AG04450 (cell line): Measurements from ENCODE around the gene ZDHHC21. TPM values are rescaled to one million over a fixed set of nuclear protein-coding genes. Genes with fewer than 3 reads are reported as not detected.
"Not testable (repeated sequence)": the region's sequence is repeated elsewhere in the genome, so short reads cannot be mapped to it uniquely, and the experiment has no call there.

Source experiments
- CTCF ChIA-PET: fragments of 300-600, 350-600 bp; formaldehyde crosslinking; extraction: SDS; loops from one replicate; lab custom pipeline; 2022; ENCODE audit warnings: antibody characterized with exemption, inconsistent platforms; lab: Charles Lee
- POLR2A ChIA-PET: fragments of 350-600 bp; formaldehyde crosslinking; extraction: SDS; loops from one replicate; lab custom pipeline; 2021; ENCODE audit warnings: antibody characterized with exemption, inconsistent platforms; lab: Yijun Ruan, JAX
- DNase-seq: peaks from one replicate; pipeline ENCODE4 v3.0.0-alpha.2; 2011; ENCODE audit warnings: low read depth, low spot score
- H3K27ac ChIP-seq: one replicate; pipeline ENCODE4 v1.5.1; 2012; ENCODE audit warnings: low read depth, low read length, control low read depth
- H3K27me3 ChIP-seq: one replicate; pipeline ENCODE4 v1.6.0; 2012; ENCODE audit warnings: low read length; ENCODE audit not compliant: control insufficient read depth, insufficient read depth
- H3K4me3 ChIP-seq: 2 replicates; pipeline ENCODE4 v1.5.1; 2011; ENCODE audit warnings: mild to moderate bottlenecking, low read depth, low read length, control low read depth
- H3K9me3 ChIP-seq: 2 replicates; pipeline ENCODE4 v1.5.1; 2012; ENCODE audit warnings: low read length; ENCODE audit not compliant: control insufficient read depth, insufficient read depth
- polyA plus RNA-seq: library from polyadenylated mRNA; depleted of rRNA; stranded (reverse); fragments of >200 nt; gene quantifications from 2 replicates; pipeline ENCODE4 v1.2.3, GENCODE V29; 2011
- TF ChIP-seq, protein P1 (sequence below): IDR thresholded peaks from 2 replicates; pipeline ENCODE4 v1.5.1; 2011; ENCODE audit warnings: low read depth, low read length, control low read depth, inconsistent platforms

Gene ZDHHC21
- polyA plus RNA-seq, 1 experiment = 6.6 TPM

DNA sequence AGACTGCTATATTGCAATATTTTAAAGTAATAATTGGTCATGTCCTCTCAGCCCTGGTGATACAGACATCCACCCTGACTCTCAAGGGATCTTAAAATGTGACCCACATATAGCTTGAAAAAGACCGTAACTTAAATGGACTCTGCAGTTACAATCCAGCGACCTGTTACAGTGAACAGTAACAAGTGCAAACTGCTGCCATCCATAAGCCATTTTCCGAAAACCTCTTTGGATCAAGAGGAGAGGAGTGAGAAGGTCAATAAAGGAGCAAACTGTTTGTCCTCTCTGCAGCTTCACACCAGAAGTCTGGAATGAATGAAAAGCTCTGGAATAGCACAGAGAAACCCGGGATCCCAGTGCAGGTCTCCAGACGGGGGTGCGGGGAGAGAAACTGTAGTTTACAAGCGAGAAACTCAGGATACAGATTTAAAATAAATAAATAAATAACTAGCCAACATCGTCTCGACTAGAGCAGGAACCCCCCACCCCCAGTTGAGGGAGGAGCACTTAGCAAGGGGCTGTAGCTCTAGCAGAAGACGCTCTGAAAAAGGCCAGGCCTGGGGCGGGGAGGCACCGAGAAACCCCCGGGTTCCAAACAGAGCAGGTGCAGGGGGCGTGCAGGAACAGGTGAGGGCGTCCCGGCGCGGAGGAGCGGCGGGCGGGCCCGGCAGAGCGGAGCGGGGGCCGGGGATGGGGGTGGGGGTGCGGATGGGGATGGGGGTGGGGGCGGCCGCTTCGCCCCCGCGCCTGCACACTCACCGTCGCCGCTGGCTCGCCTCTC is 572 bp downstream of the ZDHHC21 start:
- no peak overlapping the region for H3K27ac ChIP-seq
- H3K27me3 ChIP-seq = peaks cover 6% of the 10 kb centered on the region
- POLR2A ChIA-PET = interaction anchor here (0.6 kb wide), 2 partner anchors 63 to 209 kb away, joined by 3 to 6 read pairs; no protein-coding TSS in a partner anchor
- no peaks in the 10 kb centered on the region; the same call in 1 of the 2 replicates for H3K9me3 ChIP-seq
- TF ChIP-seq, protein P1, sequence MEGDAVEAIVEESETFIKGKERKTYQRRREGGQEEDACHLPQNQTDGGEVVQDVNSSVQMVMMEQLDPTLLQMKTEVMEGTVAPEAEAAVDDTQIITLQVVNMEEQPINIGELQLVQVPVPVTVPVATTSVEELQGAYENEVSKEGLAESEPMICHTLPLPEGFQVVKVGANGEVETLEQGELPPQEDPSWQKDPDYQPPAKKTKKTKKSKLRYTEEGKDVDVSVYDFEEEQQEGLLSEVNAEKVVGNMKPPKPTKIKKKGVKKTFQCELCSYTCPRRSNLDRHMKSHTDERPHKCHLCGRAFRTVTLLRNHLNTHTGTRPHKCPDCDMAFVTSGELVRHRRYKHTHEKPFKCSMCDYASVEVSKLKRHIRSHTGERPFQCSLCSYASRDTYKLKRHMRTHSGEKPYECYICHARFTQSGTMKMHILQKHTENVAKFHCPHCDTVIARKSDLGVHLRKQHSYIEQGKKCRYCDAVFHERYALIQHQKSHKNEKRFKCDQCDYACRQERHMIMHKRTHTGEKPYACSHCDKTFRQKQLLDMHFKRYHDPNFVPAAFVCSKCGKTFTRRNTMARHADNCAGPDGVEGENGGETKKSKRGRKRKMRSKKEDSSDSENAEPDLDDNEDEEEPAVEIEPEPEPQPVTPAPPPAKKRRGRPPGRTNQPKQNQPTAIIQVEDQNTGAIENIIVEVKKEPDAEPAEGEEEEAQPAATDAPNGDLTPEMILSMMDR = no peak
- peak overlapping the region; percentile 85 for H3K4me3 ChIP-seq
- CTCF ChIA-PET = interaction anchor here (0.6 to 1.3 kb wide), 3 partner anchors 32 to 1604 kb away, joined by 3 to 7 read pairs (median 7); no protein-coding TSS in a partner anchor
- no peak for DNase-seq

DNA sequence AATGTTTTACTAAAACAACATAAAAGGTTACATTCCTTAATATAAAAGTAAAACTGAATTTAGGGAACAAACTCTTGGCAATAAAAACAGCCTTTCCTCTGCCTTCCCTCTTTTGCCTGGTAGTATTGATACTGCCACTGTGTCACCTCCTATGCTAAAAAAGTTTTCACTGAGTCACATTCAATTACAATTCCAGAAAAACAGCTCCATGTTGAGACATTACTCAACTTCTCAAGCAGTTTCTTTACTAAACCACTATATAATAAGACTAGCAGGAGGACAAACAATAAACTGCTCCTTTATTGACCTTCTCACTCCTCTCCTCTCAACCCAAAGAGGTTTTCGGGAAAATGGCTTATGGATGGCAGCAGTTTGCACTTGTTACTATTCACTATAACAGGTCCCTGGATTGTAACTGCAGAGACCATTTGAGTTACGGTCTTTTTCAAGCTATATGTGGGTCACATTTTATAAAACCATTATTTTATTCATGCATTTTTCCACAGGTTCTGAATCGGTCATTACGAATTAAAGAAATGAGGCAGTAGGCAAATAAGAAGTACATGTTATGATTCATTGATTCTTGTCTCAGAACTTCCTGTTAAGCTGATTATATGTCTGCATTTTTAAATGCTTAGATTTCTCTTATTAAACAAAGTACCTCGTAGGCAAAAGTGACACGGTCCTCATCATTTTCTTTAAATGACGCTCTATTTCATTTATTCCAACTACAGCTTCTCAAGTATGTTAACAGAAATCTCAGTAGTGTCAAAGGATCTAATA is 2.1 kb downstream of the ZDHHC21 start:
- H3K9me3 ChIP-seq = no peaks in the 10 kb centered on the region; the same call in 1 of the 2 replicates
- ChIA-PET POLR2A (no interaction called here), CTCF (interaction anchor here (1.1 to 1.4 kb wide), 3 partner anchors 29 to 39 kb away, joined by 3 to 4 read pairs (median 3); no protein-coding TSS in a partner anchor)
- TF ChIP-seq, protein P1 = no peak
- H3K27ac ChIP-seq = no peak overlapping the region
- DNase-seq = no peak
- peaks cover 2% of the 10 kb centered on the region for H3K27me3 ChIP-seq
- no peak overlapping the region for H3K4me3 ChIP-seq

DNA sequence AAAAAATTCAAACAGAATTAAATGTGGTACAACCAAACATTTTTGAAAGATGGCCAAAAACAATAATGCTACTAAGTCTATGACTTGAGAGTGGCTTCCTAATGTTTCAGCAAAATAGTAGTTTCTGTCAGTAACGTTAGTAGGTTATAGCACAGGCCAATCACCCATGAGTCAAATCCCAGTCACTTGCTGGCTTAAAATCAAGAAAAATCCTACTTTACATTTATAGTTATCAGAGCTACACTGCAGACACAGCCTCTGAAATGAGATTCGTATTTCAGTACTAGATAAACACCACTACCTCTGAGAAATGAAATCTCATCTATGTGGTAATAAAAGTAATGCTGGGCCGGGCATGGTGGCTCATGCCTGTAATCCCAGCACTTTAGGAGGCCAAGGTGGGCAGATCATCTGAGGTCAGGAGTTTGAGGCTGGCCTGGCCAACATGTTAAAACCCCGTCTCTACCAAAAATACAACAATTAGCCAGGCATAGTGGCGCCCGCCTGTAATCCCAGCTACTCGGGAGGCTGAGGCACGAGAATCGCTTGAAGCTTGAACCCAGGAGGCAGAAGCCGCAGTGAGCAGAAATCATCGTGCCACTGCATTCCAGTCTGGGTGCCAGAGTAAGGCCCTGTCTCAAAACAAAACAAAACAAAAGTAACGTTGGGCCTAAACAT is 6.1 kb downstream of the ZDHHC21 start:
- Histone ChIP-seq H3K9me3 (no peaks in the 10 kb centered on the region), H3K4me3 (no peak overlapping the region), H3K27me3 (no peaks in the 10 kb centered on the region), H3K27ac (no peak overlapping the region)
- DNase-seq = peak; percentile 23
- CTCF ChIA-PET = interaction anchor here (0.8 to 1.0 kb wide), 3 partner anchors 26 to 81 kb away, joined by 3 to 5 read pairs (median 3); no protein-coding TSS in a partner anchor
- TF ChIP-seq, protein P1 = no peak
- POLR2A ChIA-PET = no interaction called here

DNA sequence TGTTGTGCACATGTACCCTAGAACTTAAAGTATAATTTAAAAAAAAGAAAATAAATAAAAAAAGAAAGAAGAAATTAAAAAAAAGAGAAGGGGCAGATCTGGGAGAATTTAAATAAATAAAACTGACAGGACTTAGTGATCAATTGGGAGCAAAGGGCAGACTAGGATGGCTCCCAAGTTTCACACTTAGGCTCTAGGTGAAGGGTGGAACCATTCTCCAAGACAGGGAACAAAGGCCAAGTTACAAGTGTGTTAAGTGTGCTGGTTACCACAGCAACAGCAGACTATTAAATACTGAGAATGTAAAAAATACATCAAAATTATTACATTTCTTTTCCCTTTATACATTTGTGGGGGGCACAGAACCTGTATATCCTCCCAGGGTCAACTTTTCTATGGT is 7.1 kb downstream of the ZDHHC21 start:
- ChIA-PET CTCF (interaction anchor here (0.8 kb wide), 1 partner anchor 82 kb away, joined by 3 read pairs; no protein-coding TSS in a partner anchor), POLR2A (no interaction called here)
- Histone ChIP-seq H3K27me3 (no peaks in the 10 kb centered on the region), H3K27ac (no peak overlapping the region), H3K9me3 (no peaks in the 10 kb centered on the region), H3K4me3 (no peak overlapping the region)
- TF ChIP-seq, protein P1 = no peak
- no peak for DNase-seq

DNA sequence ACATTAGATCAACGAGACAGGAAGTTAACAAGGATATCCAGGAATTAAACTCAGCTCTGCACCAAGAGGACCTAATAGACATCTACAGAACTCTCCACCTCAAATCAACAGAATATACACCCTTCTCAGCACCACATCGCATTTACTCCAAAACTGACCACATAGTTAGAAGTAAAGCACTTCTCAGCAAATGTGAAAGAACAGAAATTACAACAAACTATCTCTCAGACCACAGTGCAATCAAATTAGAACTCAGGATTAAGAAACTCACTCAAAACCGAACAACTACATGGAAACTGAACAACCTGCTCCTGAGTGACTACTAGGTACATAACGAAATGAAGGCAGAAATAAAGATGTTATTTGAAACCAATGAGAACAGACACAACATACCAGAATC is 10.6 kb downstream of the ZDHHC21 start:
- DNase-seq, POLR2A ChIA-PET, H3K9me3 ChIP-seq, H3K4me3 ChIP-seq, H3K27me3 ChIP-seq, H3K27ac ChIP-seq: not testable (repeated sequence)
- CTCF ChIA-PET = interaction anchor here (1.6 kb wide), 1 partner anchor 21 kb away, joined by 5 read pairs; no protein-coding TSS in a partner anchor
